Measurements from ENCODE around the gene PIAS1. TPM values are rescaled to one million over a fixed set of nuclear protein-coding genes. Genes with fewer than 3 reads are reported as not detected.

The PIAS1 gene
- total RNA-seq, 3 donors from 2014 or later (not counting 1 experiment from before 2014, with no cell fraction given) = 94.7 to 103 (median 99.2) TPM

DNA sequence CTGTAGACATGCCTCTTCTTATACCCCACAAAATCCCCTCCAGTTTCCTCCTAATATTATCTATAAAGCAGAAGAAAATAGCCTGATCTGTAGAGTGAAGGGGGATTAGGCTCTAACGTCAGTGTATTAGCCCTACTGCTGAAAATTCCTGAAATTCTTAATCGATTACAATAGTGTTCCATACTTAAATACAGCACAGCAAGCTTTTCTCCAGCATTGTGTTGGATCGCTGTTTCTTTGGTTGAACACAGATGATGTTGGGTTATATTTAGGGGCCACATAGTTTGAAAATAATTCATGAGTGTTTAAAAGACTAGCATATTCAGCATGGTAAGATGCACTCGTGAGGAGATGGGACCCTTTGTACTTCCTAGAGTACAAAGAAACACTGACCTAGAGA, 52.5 kb downstream of the PIAS1 start:
- H3K36me3 Mint-ChIP-seq = peaks cover 13% of the 10 kb centered on the region
- Histone ChIP-seq H3K36me3 (ENCODE audit: control insufficient read depth, insufficient read depth, low read length) (peaks cover 13% of the 10 kb centered on the region), H3K4me1 (ENCODE audit: control insufficient read depth, insufficient read depth, low read length) (no peaks in the 10 kb centered on the region), H3K9me3 (ENCODE audit: control insufficient read depth, insufficient read depth, low read length) (no peaks in the 10 kb centered on the region), H3K4me3 (ENCODE audit: low read length) (no peak overlapping the region), H3K27me3 (ENCODE audit: control insufficient read depth, insufficient read depth, low read length) (no peaks in the 10 kb centered on the region), H3K27ac (ENCODE audit: low read length) (no peak overlapping the region)
- intact Hi-C loops (cut with micrococcal nuclease) = loop anchor here (5.0 kb wide), 1 partner anchor 49 kb away; no protein-coding TSS in a partner anchor
- H3K27ac Mint-ChIP-seq = peak overlapping the region in 1 of 2 donors; percentile 23
- H3K4me1 Mint-ChIP-seq = peaks cover 55 to 61% of the 10 kb centered on the region in 2 donors
- H3K9me3 Mint-ChIP-seq = peaks cover 0 to 3% of the 10 kb centered on the region in 2 donors
- H3K4me3 Mint-ChIP-seq = no peak overlapping the region
- WGBS (ENCODE audit: insufficient coverage) = 93% methylated on average over 3 of the region's 4 CpGs
- H3K27me3 Mint-ChIP-seq (ENCODE audit: low read depth in 2 of 2) = no peaks in the 10 kb centered on the region
- no peak for DNase-seq
- TF ChIP-seq, protein P1, sequence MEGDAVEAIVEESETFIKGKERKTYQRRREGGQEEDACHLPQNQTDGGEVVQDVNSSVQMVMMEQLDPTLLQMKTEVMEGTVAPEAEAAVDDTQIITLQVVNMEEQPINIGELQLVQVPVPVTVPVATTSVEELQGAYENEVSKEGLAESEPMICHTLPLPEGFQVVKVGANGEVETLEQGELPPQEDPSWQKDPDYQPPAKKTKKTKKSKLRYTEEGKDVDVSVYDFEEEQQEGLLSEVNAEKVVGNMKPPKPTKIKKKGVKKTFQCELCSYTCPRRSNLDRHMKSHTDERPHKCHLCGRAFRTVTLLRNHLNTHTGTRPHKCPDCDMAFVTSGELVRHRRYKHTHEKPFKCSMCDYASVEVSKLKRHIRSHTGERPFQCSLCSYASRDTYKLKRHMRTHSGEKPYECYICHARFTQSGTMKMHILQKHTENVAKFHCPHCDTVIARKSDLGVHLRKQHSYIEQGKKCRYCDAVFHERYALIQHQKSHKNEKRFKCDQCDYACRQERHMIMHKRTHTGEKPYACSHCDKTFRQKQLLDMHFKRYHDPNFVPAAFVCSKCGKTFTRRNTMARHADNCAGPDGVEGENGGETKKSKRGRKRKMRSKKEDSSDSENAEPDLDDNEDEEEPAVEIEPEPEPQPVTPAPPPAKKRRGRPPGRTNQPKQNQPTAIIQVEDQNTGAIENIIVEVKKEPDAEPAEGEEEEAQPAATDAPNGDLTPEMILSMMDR (IDR thresholded peaks at IDR 0.05) = no peak
- ATAC-seq = no peak

DNA sequence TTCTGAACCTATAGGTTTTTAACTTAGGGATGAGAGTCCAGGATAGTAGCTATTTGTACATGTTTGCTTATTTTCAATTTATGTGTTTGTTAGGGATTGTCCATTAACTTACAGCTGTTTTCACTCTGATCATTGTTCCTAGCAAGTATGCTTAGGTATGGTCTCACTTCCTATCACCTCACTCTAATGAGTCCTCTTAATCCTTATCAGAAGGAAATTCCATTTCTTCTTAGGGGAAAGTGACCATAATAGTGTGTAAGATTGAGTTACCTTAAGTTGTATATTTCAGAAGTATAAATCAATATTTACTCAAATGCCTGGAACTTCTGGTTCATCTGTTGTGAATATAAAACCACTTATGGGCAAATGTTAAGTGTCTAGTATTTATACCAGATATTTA, 53.0 kb downstream of the PIAS1 start:
- TF ChIP-seq, protein P1 (IDR thresholded peaks at IDR 0.05) = no peak
- Histone ChIP-seq H3K27me3 (ENCODE audit: control insufficient read depth, insufficient read depth, low read length) (no peaks in the 10 kb centered on the region), H3K4me3 (ENCODE audit: low read length) (no peak overlapping the region), H3K36me3 (ENCODE audit: control insufficient read depth, insufficient read depth, low read length) (peaks cover 13% of the 10 kb centered on the region), H3K4me1 (ENCODE audit: control insufficient read depth, insufficient read depth, low read length) (no peaks in the 10 kb centered on the region), H3K9me3 (ENCODE audit: control insufficient read depth, insufficient read depth, low read length) (no peaks in the 10 kb centered on the region), H3K27ac (ENCODE audit: low read length) (no peak overlapping the region)
- Mint-ChIP-seq H3K27me3 (ENCODE audit: low read depth in 2 of 2) (no peaks in the 10 kb centered on the region), H3K36me3 (peaks cover 13% of the 10 kb centered on the region), H3K4me1 (peaks cover 55 to 60% of the 10 kb centered on the region in 2 donors), H3K27ac (no peak overlapping the region), H3K9me3 (peaks cover 0 to 3% of the 10 kb centered on the region in 2 donors), H3K4me3 (no peak overlapping the region)
- ATAC-seq (no peak), DNase-seq (no peak)
- intact Hi-C loops (cut with micrococcal nuclease) = loop anchor here (5.0 kb wide), 1 partner anchor 50 kb away; no protein-coding TSS in a partner anchor

DNA sequence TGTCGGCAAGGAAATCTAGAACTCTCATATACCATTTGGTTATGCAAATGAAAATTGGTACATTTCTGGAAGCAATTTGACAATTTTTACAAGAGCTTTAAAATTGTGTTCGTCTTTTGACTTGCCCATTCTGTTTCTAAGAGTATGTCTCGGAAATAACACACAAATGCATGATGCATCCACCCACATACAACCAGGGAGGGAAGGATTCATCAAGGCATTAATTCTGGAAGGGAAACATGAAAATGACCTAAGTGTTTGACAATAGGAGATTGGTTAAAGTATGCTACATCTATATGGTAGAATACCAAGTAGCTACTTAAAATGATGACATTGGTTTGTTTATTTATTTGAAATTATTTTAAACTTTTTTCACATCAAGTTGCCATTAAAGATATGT, 58.6 kb downstream of the PIAS1 start:
- Mint-ChIP-seq H3K36me3 (no peaks in the 10 kb centered on the region), H3K9me3 (no peaks in the 10 kb centered on the region), H3K27ac (peak overlapping the region; percentile 85 to 88), H3K4me1 (peaks cover 64 to 77% of the 10 kb centered on the region in 2 donors), H3K27me3 (ENCODE audit: low read depth in 2 of 2) (no peaks in the 10 kb centered on the region), H3K4me3 (no peak overlapping the region)
- Histone ChIP-seq H3K4me1 (ENCODE audit: control insufficient read depth, insufficient read depth, low read length) (peaks cover 3% of the 10 kb centered on the region), H3K9me3 (ENCODE audit: control insufficient read depth, insufficient read depth, low read length) (no peaks in the 10 kb centered on the region), H3K27me3 (ENCODE audit: control insufficient read depth, insufficient read depth, low read length) (no peaks in the 10 kb centered on the region), H3K4me3 (ENCODE audit: low read length) (no peak overlapping the region), H3K27ac (ENCODE audit: low read length) (no peak overlapping the region), H3K36me3 (ENCODE audit: control insufficient read depth, insufficient read depth, low read length) (no peaks in the 10 kb centered on the region)
- TF ChIP-seq, protein P1 (IDR thresholded peaks at IDR 0.05) = no peak
- ATAC-seq = no peak
- DNase-seq = no peak
- intact Hi-C loops (cut with micrococcal nuclease) = loop anchor here (5.0 kb wide), 1 partner anchor 35 kb away; no protein-coding TSS in a partner anchor
- 57% methylated on average over 1 of the region's 3 CpGs for WGBS (ENCODE audit: insufficient coverage)

DNA sequence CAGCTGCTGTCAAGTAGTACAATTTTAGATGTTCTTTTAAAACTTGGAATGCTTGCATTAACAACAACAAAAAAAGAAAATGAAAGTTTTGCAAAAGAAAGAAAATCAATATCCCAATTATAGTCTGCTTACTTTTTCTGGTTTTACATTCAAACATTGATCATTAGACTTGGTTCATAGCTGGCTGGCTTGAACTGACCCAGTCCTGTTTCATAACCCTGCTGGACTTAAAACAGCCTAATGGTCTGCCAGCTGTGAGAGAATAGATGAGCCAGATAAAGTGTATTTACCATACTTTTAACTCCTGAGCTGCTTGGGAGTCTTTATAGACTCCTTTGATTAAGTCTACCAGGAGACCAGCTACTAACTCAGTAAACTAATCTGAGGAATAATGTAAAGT, 59.2 kb downstream of the PIAS1 start:
- no peak for ATAC-seq
- Mint-ChIP-seq H3K4me3 (peak overlapping the region; percentile 64), H3K27ac (peak overlapping the region; percentile 85 to 88), H3K9me3 (no peaks in the 10 kb centered on the region), H3K27me3 (ENCODE audit: low read depth in 2 of 2) (no peaks in the 10 kb centered on the region), H3K4me1 (peaks cover 62 to 75% of the 10 kb centered on the region in 2 donors), H3K36me3 (no peaks in the 10 kb centered on the region)
- H3K9me3 ChIP-seq (ENCODE audit: control insufficient read depth, insufficient read depth, low read length) = no peaks in the 10 kb centered on the region
- no peaks in the 10 kb centered on the region for H3K27me3 ChIP-seq (ENCODE audit: control insufficient read depth, insufficient read depth, low read length)
- no peaks in the 10 kb centered on the region for H3K36me3 ChIP-seq (ENCODE audit: control insufficient read depth, insufficient read depth, low read length)
- H3K4me3 ChIP-seq (ENCODE audit: low read length) = no peak overlapping the region
- TF ChIP-seq, protein P1 (IDR thresholded peaks at IDR 0.05) = no peak
- H3K27ac ChIP-seq (ENCODE audit: low read length) = peak overlapping the region; percentile 11
- peaks cover 3% of the 10 kb centered on the region for H3K4me1 ChIP-seq (ENCODE audit: control insufficient read depth, insufficient read depth, low read length)
- no peak for DNase-seq
- intact Hi-C loops (cut with micrococcal nuclease) = loop anchor here (5.0 kb wide), 1 partner anchor 36 kb away; no protein-coding TSS in a partner anchor
